Activated CD4-positive, alpha-beta T cell treated with anti-CD3 and anti-CD28 coated beads, Interleukin-2, amount 50 U/mL, for 24 hours (primary cell): ENCODE results near the gene LPP.

Experiments used
- DNase-seq, 2 donors: peaks; one replicate each; pipeline ENCODE4 v3.0.0-alpha.2; 2020; ENCODE audit warnings: low read depth in 1 of 2, low spot score in 1 of 2

The LPP gene

DNA sequence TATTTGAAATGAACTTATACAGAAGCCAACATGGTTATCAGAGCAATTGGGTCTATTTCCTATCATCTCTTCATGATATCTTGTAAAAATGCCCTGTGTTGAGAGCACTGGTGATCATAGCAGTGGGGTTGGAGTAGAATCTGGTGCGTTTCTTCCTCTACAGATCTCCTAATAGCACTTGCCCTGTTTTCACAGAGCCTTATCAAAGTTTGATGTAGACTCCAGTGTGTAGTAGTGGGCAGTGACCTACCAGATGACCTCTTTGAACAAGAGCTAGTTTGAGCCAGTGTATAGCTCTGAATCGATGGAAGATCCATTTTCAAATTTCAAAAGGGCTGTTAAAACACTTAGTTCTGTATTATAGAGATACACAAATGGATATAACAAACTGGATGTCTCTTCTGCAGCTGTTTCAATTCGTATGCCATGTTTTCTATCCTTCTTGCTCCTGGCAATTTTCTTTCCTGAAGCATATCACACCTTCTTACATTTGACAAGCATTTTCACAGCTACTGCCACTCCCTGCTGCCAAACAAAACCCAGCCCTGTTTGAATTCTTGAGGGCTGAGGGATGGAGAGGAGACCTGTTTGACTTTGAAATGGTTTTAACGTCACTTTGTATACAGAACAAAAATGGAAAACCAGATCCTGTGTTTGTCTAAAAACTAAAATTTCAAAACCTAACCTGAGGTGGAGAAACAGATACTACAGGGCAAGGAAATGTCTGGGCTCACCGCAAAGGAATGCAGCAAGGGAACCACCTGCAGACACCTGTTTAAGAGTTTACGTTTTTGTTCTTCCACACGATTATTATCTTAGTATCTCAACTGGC lies 663.4 kb downstream of the LPP start:
- no peak for DNase-seq

DNA sequence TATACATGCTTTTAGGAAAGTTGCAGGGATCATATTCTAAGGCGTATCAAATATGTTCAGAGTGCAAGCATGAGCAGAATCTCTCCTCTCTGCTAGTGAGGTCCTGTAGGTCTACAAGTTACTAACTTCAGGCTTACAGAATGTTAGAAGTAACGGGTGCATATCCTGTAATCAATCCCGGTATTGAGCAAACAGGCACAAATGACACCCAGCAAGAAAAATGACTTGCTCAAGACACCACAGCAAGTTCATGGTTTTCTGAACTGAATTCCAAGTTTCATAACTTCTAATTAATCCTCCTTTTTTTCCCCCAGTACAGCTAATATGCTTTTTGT lies 663.9 kb downstream of the LPP start:
- no peak for DNase-seq

DNA sequence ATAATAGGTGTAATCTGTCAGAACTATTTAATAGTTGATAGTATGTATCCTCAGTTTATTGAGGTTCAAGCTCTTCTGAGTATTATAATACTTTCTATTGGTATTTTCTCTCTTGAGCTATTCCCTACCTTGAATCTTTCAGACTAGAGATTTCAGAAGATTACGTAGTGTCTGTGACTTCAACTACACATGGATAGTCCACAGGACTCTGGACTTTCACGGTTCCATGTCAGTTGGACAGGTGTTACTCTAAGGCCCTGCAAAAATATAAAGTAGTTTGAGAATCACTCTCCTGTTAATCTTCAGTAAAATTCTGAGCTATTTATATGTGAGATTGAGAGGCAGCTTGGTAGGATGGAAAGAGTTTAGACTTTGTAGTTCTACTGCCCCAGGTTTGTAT lies 664.3 kb downstream of the LPP start:
- no peak for DNase-seq

DNA sequence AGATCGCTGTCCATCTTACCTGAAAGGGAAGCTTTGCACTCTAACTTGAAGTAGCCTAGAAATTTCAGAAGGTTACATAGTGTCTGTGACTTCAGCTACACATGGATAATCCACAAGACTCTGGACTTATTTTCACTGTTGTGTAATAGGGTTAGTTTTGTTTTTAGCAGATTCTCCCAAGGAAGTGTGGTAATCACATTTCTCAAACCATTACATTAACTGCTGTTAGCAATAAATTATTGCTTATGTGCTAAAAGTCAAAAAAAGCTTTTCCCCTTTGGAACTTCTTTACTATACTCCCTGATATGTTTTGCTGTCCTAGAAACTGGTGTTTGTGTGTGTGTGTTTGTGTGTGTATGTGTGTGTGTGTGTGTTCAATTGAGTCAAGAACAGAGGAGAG lies 666.0 kb downstream of the LPP start:
- no peak for DNase-seq

DNA sequence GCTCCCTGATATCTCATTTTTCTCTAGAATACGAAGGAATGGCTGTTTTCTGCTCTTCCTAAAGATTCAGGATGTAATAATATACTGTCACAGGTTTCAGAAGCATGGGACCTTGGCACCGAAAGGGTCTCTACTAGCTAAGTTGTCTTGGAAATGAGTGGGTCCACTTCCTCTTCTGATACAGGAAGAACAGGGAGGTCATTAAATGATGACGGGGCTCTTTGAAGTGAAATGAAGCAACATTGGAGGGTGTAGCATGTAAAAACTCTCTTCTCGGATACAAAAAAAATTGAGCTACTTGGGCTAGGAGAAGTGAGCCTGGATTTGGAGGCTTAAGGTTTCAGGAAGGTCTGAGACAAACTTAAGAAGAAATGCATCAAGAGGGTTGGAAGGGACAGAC lies 668.0 kb downstream of the LPP start:
- DNase-seq, result no peak

DNA sequence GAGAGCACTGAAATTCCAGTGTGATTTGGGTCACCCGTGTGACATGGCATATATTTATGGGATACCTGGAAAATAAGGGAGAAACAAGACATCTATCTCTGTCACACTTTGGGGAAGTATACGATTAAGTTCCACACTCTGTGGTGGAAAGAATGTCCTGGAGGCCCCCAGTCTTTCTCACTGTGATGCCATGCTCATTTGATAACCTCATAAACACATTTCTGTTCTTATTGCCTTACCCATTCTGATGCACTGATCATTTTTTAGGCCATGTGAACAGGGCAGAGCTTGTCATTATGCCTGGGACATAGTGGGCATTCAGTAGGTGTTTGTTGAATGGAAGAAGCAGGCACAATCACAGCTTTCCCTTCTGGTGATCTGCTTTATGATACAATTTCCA lies 668.5 kb downstream of the LPP start:
- DNase-seq, result no peak

DNA sequence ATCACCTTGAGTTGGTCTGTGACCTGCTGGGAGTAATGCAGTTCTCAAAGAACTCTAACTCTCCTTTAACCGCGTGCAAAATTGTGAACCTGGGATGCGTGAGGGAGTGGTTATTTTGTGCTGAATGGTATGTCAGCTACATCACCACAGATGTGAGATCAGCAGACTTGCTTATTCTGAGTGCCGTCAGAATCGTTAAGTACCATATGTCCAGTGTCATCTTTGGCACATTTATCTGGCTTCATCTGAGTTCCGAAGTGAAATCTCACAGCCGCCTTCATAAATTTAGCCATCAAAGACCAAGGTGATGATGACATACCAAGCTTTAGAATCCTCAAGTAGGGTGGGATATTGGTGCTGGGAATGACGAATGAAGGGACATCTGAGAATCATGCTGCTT lies 670.6 kb downstream of the LPP start:
- DNase-seq, result no peak

DNA sequence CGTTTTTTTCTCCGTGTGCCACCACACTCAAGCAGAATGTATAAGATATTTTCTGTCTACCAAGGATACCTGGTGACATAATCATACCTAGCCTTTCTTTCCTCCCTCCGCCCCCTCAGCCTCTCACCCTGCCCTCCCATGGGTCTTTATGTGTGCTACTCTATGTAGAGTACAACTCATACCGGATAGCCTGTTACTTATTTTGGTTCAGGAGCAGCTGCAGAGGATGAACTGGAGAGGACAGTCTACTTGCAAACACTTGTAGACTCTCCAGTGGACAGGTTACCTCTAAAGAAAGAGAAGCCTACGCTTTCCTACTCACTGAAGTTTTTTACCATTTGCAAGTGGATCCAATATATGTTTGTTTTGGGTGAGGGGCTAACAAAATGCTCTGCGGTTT lies 671.9 kb downstream of the LPP start:
- no peak for DNase-seq

DNA sequence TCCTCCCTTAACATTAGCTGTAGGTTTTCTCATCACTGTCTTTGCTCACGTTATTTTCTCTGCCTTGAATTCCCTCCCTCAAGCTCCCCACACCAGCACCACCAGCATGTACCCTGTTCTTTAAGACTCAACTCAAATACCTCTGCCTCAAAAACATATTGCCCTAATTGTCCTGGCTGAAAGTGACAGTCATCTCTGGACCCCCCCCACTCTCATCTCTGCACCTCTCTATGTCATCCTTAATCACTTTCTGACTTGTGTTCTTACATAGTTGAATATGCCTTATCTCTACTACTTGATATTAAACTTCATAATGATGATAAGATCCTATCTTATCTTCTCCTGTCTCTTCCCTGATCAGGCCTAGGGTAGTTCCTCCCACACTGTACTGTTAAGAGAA lies 672.6 kb downstream of the LPP start:
- no peak for DNase-seq

DNA sequence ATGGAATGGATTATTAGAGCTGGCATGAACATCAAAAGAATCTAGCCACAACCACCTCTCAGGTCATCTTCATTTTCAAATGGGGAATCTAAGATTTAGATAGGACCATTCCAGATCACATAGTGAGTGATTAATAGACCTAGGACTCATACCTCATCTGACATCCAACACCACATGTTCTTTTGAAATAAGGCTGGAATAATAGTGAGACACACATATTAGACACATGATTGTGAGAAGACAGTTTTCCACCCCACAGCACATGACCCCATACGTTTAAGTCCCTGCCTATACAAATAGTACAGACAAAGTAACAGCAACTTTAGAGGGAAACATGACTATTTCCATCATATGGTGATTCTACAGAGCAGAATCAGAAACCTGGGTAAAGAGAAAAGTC lies 673.1 kb downstream of the LPP start:
- no peak for DNase-seq

DNA sequence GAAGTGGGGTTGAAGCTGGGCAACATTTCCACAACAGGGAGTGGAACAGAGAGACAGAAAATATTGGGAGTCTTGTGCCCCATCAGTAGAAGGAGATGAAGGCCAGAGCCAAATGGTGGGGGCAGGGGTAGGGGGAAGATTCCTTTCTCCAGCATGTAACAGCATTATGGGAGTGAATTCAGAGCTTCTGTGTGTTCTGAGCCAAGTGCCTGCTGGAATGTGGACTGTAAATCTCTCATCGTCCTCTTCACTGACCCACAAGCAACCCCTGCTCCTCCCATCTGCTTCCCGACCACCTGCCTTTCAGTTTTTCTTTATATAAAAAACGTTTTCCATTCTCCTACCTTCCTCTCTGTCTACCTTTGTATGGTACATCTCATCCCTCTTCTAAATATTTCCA lies 673.6 kb downstream of the LPP start:
- DNase-seq, result no peak

DNA sequence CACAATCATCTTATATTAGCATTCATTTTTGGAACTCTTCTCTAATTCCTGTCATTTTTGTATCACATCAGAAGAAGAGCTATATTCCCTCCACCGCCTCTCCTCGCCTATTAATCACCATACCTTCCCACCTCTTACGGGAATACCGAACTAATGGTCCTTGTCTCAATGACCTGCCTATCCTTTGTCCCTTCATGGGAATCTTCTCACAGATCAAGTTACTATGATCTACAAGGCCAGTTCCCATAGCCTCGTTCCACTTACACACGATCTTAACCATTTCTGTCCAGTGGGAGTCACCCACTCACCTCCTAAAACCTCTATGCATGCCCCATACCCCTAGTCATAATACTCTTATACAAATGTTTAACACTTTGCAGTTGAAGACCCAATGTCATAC lies 675.2 kb downstream of the LPP start:
- no peak for DNase-seq

DNA sequence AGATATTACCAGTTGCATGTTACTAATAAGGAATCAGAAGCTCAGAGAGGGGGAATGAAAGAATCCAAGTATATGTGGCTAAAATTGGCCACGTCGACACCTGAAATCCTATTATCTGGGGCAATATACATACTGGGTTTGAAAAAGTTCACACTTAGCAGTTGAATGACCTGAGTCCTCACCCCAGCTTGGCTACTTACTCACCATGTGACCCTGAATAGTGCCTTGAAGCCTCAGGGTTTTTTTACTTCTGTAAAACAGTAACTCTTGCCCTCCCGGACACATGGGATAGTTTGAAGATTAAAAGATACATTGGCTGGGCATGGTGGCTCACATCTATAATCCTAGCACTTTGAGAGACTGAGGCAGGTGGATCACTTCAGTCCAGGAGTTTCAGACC lies 675.6 kb downstream of the LPP start:
- DNase-seq, result no peak

DNA sequence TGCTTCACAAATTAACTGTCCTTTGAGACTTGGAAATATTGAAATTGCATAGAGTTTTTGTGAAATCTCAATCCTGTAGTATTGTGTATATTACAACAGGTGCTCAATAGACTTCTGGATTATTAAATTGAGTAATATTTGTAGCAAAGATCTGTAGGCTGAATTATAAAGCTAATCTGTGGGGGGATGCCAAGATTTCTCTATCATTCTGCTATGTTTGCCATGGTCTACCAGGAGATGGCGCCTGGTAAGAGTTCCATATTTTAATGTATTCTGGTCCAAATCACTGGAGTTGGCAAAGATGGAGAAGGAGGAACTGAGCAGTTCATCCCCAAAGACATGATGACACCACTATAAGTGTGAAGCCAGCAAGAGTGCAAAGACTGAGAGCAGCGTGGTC lies 676.9 kb downstream of the LPP start:
- no peak for DNase-seq

DNA sequence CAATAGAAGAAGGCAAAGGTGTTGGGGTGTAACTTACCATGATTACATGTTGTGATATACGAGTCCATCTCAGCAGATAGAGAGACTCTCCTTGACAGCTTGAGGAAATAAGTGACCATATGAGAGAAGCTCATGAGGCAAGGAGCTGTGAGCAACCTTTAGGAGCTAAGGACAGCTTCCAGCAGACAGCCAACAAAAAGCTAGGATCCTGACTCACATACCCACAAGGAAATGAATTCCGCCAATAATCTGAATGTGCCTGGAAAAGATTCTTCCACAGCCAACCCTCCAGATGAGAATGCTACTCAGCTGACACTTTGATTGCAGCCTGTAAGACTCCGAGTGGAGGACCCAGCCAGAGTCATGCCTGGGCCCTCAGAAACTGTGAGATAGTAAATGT lies 678.2 kb downstream of the LPP start:
- DNase-seq, result no peak

DNA sequence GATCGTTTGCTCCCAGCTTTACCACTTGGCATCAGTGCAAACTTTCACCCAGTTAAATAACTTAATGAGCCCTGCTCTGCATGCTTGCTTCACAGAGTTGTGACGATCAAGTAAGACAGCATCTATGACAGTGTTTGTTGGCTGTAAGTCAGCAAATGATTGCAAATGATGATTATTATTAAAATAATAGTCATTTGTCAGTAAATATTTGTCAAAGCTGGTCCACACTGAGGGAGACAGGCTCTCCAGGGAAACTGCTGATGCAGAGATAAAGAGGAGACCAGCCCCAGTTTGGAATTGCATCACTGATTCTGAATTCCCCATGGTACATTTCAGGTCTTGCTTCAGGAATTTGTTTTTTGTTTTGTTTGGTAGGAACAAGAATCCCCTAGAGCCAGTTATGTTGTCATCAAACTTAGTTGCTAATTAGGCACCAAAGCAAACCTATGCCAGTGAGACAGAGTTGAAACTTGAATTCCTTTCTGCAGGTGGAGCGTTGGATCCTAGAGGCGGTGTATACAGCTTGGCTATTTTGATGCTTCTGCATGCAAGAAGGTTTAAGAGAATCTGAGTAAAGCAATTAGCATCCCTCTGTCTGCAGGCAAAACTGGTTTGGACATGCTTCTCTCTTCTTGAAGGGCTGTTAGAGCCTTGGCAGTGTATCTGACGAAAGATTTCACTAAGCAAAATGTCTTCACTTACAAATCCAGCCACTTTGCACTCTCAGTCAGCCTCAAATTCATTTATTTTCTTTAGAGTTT lies 679.2 kb downstream of the LPP start:
- no peak for DNase-seq

DNA sequence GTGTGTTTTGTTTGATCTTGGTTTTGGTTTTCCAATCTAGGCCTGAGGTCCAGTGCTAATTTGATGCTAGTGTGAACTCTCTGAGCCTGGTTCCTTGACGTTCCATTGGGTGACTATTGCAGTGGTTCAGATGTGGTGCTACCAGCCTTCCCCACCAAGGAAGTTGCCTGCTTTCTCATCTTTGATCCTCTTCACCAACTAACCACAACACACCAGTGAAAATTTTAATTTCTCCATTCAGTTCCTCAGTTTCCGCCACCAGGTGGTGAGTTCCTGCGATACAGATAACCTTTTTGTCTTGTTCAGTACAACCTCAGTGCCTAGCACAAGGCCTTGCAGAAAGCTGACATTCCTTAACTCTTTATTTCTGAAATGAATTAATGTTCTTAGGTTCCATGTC lies 680.4 kb downstream of the LPP start:
- DNase-seq, result peak in 1 of 2 donors; percentile 5

DNA sequence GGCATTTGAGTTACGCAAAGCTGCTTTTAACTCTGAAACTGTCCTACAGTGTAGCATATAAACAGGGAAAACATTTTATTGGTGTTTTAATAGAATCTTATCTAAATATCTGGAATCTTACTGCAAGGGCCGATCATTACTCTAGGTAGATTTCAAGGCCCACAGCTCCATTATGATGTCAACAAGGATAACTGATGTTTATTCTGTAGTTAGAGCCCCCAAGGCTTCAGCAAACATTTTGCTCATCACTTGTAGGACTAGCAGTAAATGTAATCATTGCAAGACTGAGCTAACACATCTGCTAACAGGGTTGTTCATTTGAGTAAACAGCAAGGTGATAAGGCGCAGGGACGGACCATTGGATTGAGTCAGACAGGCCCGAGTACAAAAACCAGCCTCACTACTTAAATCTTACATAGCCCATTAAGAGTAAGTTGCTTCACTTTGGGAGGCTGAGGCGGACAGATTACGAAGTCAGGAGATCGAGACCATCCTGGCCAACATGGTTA lies 685.3 kb downstream of the LPP start:
- DNase-seq, result no peak

DNA sequence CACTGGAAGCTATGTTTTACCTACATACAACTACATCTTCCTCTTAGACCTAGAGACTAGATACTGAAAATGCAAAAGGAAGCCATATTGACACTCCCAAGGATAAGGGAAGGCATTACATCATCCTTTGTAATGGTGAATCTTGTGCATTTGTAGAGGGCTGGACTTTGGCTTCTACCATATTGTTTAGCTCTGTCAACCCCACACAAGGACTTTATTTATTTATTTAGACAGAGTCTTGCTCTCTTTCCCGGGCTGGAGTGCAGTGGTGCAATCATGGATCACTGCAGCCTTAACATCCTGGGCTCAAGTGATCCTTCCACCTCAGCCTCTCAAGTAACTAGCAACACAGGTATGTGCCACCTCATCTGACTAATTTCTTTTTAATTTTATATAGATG lies 686.3 kb downstream of the LPP start:
- no peak for DNase-seq

DNA sequence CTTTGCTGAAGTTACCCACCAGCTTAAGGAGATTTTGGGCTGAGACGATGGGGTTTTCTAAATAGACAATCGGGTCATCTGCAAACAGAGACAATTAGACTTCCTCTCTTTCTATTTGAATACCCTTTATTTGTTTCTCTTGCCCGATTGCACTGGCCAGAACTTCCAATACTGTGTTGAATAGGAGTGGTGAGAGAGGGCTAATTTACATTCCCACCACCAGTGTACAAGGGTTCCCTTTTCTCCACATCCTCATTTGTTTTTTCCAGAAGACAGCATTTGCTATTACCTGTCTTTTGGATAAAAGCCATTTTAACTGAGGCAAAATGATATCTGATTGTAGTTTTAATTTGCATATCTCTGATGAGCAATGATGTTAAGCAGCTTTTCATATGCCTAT lies 687.9 kb downstream of the LPP start:
- DNase-seq, result no peak

DNA sequence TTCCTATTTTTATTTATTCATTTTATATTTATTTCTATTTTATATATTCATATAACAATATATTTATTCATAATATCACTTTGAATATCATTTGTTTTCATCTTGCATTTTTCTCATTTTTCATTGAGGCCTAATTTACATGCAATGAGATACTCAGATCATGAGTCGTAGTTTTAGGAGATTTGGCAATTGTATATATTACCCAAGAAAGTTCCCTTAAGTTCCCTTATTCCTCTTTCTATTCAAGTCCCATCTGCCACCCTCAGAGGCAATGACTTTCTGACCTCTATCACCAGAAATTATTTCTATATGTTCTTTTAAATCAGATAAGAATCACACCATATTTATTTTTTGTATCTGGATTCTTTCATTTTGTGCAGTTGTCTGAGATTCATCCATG lies 688.7 kb downstream of the LPP start:
- no peak for DNase-seq

DNA sequence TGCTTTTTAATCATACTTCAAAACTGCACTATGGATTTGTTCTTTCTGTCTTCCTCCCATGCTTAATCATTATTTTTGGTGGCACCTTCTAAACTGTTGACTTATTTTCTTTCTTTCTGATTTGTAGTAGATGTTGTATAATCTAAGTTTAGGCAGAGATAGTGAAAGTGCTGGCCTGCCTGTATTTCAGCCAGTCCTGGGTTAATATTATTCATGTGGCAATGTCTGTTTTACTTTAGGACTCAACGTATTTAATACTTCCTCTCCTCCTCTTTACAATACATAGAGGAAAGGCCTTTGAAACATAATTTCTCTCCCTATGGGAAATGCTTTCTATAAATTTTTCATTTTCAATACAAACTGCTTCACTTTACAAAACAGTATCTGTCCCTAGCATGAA lies 690.1 kb downstream of the LPP start:
- DNase-seq, result no peak

DNA sequence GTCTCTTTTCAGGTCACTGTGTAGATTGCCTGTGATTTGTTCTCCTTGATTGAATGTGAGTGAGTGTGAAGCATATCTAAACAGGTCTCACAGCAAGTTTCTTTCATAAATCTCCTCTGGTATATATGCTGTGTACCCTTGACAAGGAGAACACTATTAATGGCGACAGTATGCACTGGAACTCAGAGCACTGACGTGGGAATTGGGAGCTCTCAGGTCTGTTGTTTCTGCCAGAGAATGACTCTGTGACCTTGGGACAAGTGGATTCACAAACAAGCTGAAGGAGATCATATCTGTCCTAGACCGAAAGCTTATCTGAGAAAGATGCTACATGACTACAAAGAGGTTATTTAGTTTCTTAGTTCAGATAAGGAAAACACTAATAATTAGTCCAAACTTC lies 691.6 kb downstream of the LPP start:
- DNase-seq, result no peak
